ENCODE measurements around the gene IMPDH1.

The IMPDH1 gene

GRCh38 chr7:128407751-128408708 lies 1.8 kb downstream of the IMPDH1 start:
- no peak overlapping the region for H2BK120ac ChIP-seq (ENCODE audit: low read depth, low read length)
- H3K27ac ChIP-seq (ENCODE audit: low read length, poor library complexity, severe bottlenecking), result no peak overlapping the region
- peak overlapping the region; percentile 2 to 25 for H3K4ac ChIP-seq (ENCODE audit: low read depth in 1 of 2, low read length in 2 of 2)
- H3K79me1 ChIP-seq (replicated peaks; ENCODE audit: low read length, poor library complexity, severe bottlenecking), result peaks cover 5% of the 10 kb centered on the region
- no peak overlapping the region for H3K14ac ChIP-seq (ENCODE audit: low read length in 2 of 2)
- H2AFZ ChIP-seq (ENCODE audit: low read depth, low read length), result no peak overlapping the region
- H3K4me1 ChIP-seq (ENCODE audit: control insufficient read depth, insufficient read depth, low read depth, low read length), result peaks cover 32% of the 10 kb centered on the region
- H3K4me2 ChIP-seq (ENCODE audit: low read length, poor library complexity, severe bottlenecking), result no peak overlapping the region
- WGBS, result 71% methylated on average over 7 of the region's 11 CpGs
- H4K8ac ChIP-seq (ENCODE audit: low read length), result no peak overlapping the region
- H2BK12ac ChIP-seq (ENCODE audit: low read length in 2 of 2), result peak overlapping the region in 1 of 2 experiments; percentile 49
- H4K91ac ChIP-seq (ENCODE audit: low read length), result no peak overlapping the region
- H2BK5ac ChIP-seq (ENCODE audit: low read depth, low read length, poor library complexity, severe bottlenecking), result no peak overlapping the region
- H2BK15ac ChIP-seq (ENCODE audit: low read depth, poor library complexity, severe bottlenecking), result no peak overlapping the region
- H3K23ac ChIP-seq (ENCODE audit: low read length in 2 of 2), result no peak overlapping the region
- H3K18ac ChIP-seq (ENCODE audit: low read depth in 1 of 2, low read length in 2 of 2), result peak overlapping the region; percentile 24 to 51
- H3K27me3 ChIP-seq (ENCODE audit: control insufficient read depth in 1 of 2, insufficient read depth in 1 of 2, low read length in 2 of 2), result peaks cover 0 to 5% of the 10 kb centered on the region in 2 experiments
- no peak overlapping the region for H3K9ac ChIP-seq (ENCODE audit: low read length)
- DNase-seq, result no peak
- H3K4me3 ChIP-seq (ENCODE audit: insufficient read depth in 1 of 2, low read depth in 1 of 2, low read length in 2 of 2), result peak overlapping the region in 1 of 2 experiments; percentile 94
- peaks cover 1% of the 10 kb centered on the region in 2 experiments for H3K36me3 ChIP-seq (ENCODE audit: control insufficient read depth in 1 of 2, insufficient read depth in 2 of 2, low read depth in 1 of 2, low read length in 2 of 2)
- H2AK5ac ChIP-seq (ENCODE audit: low read length, severe bottlenecking), result no peak overlapping the region
- no peaks in the 10 kb centered on the region for H3K9me3 ChIP-seq (ENCODE audit: control insufficient read depth, low read length)

GRCh38 chr7:128407233-128407589 lies 2.6 kb downstream of the IMPDH1 start:
- no peak overlapping the region for H2BK5ac ChIP-seq (ENCODE audit: low read depth, low read length, poor library complexity, severe bottlenecking)
- peak overlapping the region in 1 of 2 experiments; percentile 23 for H3K23ac ChIP-seq (ENCODE audit: low read length in 2 of 2)
- no peak overlapping the region for H3K27ac ChIP-seq (ENCODE audit: low read length, poor library complexity, severe bottlenecking)
- 82% methylated on average over 7 of the region's 7 CpGs for WGBS
- peaks cover 5% of the 10 kb centered on the region for H3K79me1 ChIP-seq (replicated peaks; ENCODE audit: low read length, poor library complexity, severe bottlenecking)
- DNase-seq, result no peak
- H2BK15ac ChIP-seq (ENCODE audit: low read depth, poor library complexity, severe bottlenecking), result no peak overlapping the region
- no peaks in the 10 kb centered on the region for H3K9me3 ChIP-seq (ENCODE audit: control insufficient read depth, low read length)
- no peak overlapping the region for H4K8ac ChIP-seq (ENCODE audit: low read length)
- no peak overlapping the region for H3K18ac ChIP-seq (ENCODE audit: low read depth in 1 of 2, low read length in 2 of 2)
- H4K91ac ChIP-seq (ENCODE audit: low read length), result peak overlapping the region; percentile 6
- no peak overlapping the region for H2BK120ac ChIP-seq (ENCODE audit: low read depth, low read length)
- no peak overlapping the region for H3K14ac ChIP-seq (ENCODE audit: low read length in 2 of 2)
- no peak overlapping the region for H3K9ac ChIP-seq (ENCODE audit: low read length)
- peak overlapping the region in 1 of 2 experiments; percentile 49 for H2BK12ac ChIP-seq (ENCODE audit: low read length in 2 of 2)
- H2AFZ ChIP-seq (ENCODE audit: low read depth, low read length), result no peak overlapping the region
- H2AK5ac ChIP-seq (ENCODE audit: low read length, severe bottlenecking), result no peak overlapping the region
- peaks cover 32% of the 10 kb centered on the region for H3K4me1 ChIP-seq (ENCODE audit: control insufficient read depth, insufficient read depth, low read depth, low read length)
- no peak overlapping the region for H3K4me3 ChIP-seq (ENCODE audit: insufficient read depth in 1 of 2, low read depth in 1 of 2, low read length in 2 of 2)
- peaks cover 3 to 10% of the 10 kb centered on the region in 2 experiments for H3K36me3 ChIP-seq (ENCODE audit: control insufficient read depth in 1 of 2, insufficient read depth in 2 of 2, low read depth in 1 of 2, low read length in 2 of 2)
- H3K27me3 ChIP-seq (ENCODE audit: control insufficient read depth in 1 of 2, insufficient read depth in 1 of 2, low read length in 2 of 2), result peaks cover 0 to 5% of the 10 kb centered on the region in 2 experiments
- no peak overlapping the region for H3K4ac ChIP-seq (ENCODE audit: low read depth in 1 of 2, low read length in 2 of 2)
- H3K4me2 ChIP-seq (ENCODE audit: low read length, poor library complexity, severe bottlenecking), result no peak overlapping the region

DNA sequence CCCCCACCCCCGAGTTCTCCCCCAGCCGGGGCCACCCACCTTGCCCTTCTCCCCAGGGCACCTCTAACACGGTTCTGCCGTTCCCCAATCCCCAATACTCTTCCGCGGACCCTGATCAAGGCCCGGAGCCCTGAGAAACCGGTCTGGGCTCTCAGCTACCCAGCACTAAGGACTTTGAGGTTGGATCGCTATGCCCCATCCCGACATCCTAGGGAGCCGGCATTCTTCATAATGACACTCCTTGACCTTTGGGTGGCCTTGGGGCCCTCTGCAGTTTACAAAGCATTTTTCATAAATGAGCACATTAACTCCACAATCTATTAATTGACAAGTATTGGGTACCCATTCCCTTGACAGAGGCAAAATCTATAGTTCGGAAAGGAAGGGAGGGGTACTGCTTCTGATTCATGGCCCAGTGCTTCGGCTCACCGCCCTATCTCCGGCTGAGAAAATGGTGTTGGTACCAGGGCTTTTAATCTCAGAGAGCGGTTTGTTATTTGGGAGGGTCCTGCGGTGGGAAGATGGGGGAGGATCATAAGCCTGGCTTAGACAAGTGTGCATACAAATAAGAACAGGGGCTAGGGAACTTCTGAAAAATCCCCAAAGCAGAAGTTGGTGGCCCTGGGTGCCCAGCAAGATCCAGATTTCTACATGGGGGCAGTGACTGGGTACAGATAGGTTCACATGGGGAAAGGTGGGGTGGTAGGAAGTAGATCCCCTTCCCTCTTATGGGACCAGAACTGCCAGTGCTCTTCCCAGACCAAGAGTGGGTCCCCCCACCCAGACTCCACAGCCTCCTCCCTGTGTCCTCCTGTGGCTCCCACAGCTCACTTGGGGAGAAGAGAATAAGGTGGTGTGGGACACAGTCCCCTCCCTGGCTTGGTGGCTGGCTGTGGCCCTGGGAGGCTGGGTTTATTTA lies 3.2 kb downstream of the IMPDH1 start:
- H4K91ac ChIP-seq (ENCODE audit: low read length), result peak overlapping the region; percentile 6
- H3K9me3 ChIP-seq (ENCODE audit: control insufficient read depth, low read length), result no peaks in the 10 kb centered on the region
- no peak overlapping the region for H3K23ac ChIP-seq (ENCODE audit: low read length in 2 of 2)
- no peak overlapping the region for H2AK5ac ChIP-seq (ENCODE audit: low read length, severe bottlenecking)
- no peak overlapping the region for H2BK5ac ChIP-seq (ENCODE audit: low read depth, low read length, poor library complexity, severe bottlenecking)
- no peak overlapping the region for H3K27ac ChIP-seq (ENCODE audit: low read length, poor library complexity, severe bottlenecking)
- no peak overlapping the region for H2BK15ac ChIP-seq (ENCODE audit: low read depth, poor library complexity, severe bottlenecking)
- no peak overlapping the region for H3K18ac ChIP-seq (ENCODE audit: low read depth in 1 of 2, low read length in 2 of 2)
- H4K8ac ChIP-seq (ENCODE audit: low read length), result no peak overlapping the region
- H3K4me1 ChIP-seq (ENCODE audit: control insufficient read depth, insufficient read depth, low read depth, low read length), result peaks cover 32% of the 10 kb centered on the region
- H3K9ac ChIP-seq (ENCODE audit: low read length), result no peak overlapping the region
- no peak overlapping the region for H3K14ac ChIP-seq (ENCODE audit: low read length in 2 of 2)
- H3K36me3 ChIP-seq (ENCODE audit: control insufficient read depth in 1 of 2, insufficient read depth in 2 of 2, low read depth in 1 of 2, low read length in 2 of 2), result peaks cover 5 to 14% of the 10 kb centered on the region in 2 experiments
- H3K4me3 ChIP-seq (ENCODE audit: insufficient read depth in 1 of 2, low read depth in 1 of 2, low read length in 2 of 2), result no peak overlapping the region
- H3K4me2 ChIP-seq (ENCODE audit: low read length, poor library complexity, severe bottlenecking), result no peak overlapping the region
- H2BK120ac ChIP-seq (ENCODE audit: low read depth, low read length), result no peak overlapping the region
- H3K27me3 ChIP-seq (ENCODE audit: control insufficient read depth in 1 of 2, insufficient read depth in 1 of 2, low read length in 2 of 2), result peaks cover 0 to 5% of the 10 kb centered on the region in 2 experiments
- H3K4ac ChIP-seq (ENCODE audit: low read depth in 1 of 2, low read length in 2 of 2), result no peak overlapping the region
- WGBS, result 38% methylated on average over 16 of the region's 17 CpGs
- H3K79me1 ChIP-seq (replicated peaks; ENCODE audit: low read length, poor library complexity, severe bottlenecking), result peaks cover 5% of the 10 kb centered on the region
- no peak overlapping the region for H2AFZ ChIP-seq (ENCODE audit: low read depth, low read length)
- DNase-seq, result no peak
- peak overlapping the region in 1 of 2 experiments; percentile 49 for H2BK12ac ChIP-seq (ENCODE audit: low read length in 2 of 2)

Measured in mesenchymal stem cell (in vitro differentiated cells and primary cell).